ENCODE data around the gene MAP2. TPM values are rescaled to one million over a fixed set of nuclear protein-coding genes. Genes with fewer than 3 reads are reported as not detected.

MAP2 gene
- total RNA-seq, 2 experiments from 2014 or later = 0.10 TPM; not detected in 1

- Histone ChIP-seq H3K4me3 (ENCODE audit: low read depth, low read length, poor library complexity, severe bottlenecking) (no peak overlapping the region), H3K9me3 (ENCODE audit: low read length) (no peaks in the 10 kb centered on the region), H3K36me3 (ENCODE audit: insufficient read depth, low read length) (no peaks in the 10 kb centered on the region), H4K20me1 (ENCODE audit: insufficient read depth, low read length) (no peaks in the 10 kb centered on the region), H3K4me1 (ENCODE audit: insufficient read depth, low read length, poor library complexity, severe bottlenecking) (no peaks in the 10 kb centered on the region), H3K9me2 (ENCODE audit: insufficient read depth, low read length) (no peaks in the 10 kb centered on the region), H3K4me2 (ENCODE audit: low read length) (no peak overlapping the region), H3K27ac (ENCODE audit: low read depth, low read length, poor library complexity, severe bottlenecking) (no peak overlapping the region), H3K79me2 (ENCODE audit: insufficient read depth, low read depth, low read length) (no peaks in the 10 kb centered on the region), H2AFZ (ENCODE audit: low read length) (no peak overlapping the region)
- ChIA-PET POLR2A (interaction anchor here (1.0 kb wide), 1 partner anchor 11 kb away, joined by 3 read pairs; no protein-coding TSS in a partner anchor), CTCF (ENCODE audit: unreplicated experiment) (no interaction called here)
- TF ChIP-seq, protein P1, sequence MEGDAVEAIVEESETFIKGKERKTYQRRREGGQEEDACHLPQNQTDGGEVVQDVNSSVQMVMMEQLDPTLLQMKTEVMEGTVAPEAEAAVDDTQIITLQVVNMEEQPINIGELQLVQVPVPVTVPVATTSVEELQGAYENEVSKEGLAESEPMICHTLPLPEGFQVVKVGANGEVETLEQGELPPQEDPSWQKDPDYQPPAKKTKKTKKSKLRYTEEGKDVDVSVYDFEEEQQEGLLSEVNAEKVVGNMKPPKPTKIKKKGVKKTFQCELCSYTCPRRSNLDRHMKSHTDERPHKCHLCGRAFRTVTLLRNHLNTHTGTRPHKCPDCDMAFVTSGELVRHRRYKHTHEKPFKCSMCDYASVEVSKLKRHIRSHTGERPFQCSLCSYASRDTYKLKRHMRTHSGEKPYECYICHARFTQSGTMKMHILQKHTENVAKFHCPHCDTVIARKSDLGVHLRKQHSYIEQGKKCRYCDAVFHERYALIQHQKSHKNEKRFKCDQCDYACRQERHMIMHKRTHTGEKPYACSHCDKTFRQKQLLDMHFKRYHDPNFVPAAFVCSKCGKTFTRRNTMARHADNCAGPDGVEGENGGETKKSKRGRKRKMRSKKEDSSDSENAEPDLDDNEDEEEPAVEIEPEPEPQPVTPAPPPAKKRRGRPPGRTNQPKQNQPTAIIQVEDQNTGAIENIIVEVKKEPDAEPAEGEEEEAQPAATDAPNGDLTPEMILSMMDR (conservative IDR thresholded peaks at IDR 0.05; ENCODE audit: low read length) = no peak
- TF ChIP-seq EZH2phosphoT487 (IDR thresholded peaks at IDR 0.05; ENCODE audit: borderline replicate concordance, low read depth, low read length) = no peak
- no TSS peak for BruUV-seq (replicated peaks)
- intact Hi-C loops (cut with micrococcal nuclease; ENCODE audit: unreplicated experiment) = no loop called here
- no peak for DNase-seq (ENCODE audit: low spot score)
Measured at GRCh38 chr2:209726311-209726710, 302.5 kb downstream of the MAP2 start.

DNA sequence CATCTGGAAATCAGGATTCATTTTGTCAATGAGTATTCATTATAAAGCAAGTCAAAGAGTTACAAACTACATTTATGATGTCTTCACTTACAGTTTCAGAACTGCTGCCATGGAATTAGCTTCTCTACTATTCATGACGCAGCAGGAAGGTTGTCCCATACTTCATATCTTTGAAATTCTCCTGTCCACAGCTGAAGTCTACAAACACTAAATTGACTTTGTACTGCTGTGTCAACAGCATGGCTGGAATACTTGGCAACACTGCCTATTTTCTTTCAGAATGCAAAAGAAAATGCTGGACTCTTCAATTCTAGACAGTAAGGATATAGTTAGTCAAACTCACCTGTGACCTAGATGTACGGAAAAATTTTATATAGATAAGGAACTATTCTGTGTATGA lies 303.2 kb downstream of the MAP2 start:
- CTCF ChIA-PET (ENCODE audit: unreplicated experiment) = no interaction called here
- POLR2A ChIA-PET = interaction anchor here (1.0 kb wide), 1 partner anchor 12 kb away, joined by 3 read pairs; no protein-coding TSS in a partner anchor

GRCh38 chr2:209734805-209735204 lies 311.0 kb downstream of the MAP2 start:
- H3K79me2 ChIP-seq (ENCODE audit: insufficient read depth, low read depth, low read length) = no peaks in the 10 kb centered on the region
- no TSS peak for BruUV-seq (replicated peaks)
- H3K9me3 ChIP-seq (ENCODE audit: low read length) = no peaks in the 10 kb centered on the region
- intact Hi-C loops (cut with micrococcal nuclease; ENCODE audit: unreplicated experiment) = no loop called here
- H3K4me2 ChIP-seq (ENCODE audit: low read length) = no peak overlapping the region
- ChIA-PET CTCF (ENCODE audit: unreplicated experiment) (no interaction called here), POLR2A (interaction anchor here (0.9 to 1.2 kb wide), 2 partner anchors 20 to 54 kb away, joined by 3 read pairs; no protein-coding TSS in a partner anchor)
- H2AFZ ChIP-seq (ENCODE audit: low read length) = no peak overlapping the region
- no peak overlapping the region for H3K27ac ChIP-seq (ENCODE audit: low read depth, low read length, poor library complexity, severe bottlenecking)
- H3K36me3 ChIP-seq (ENCODE audit: insufficient read depth, low read length) = no peaks in the 10 kb centered on the region
- H3K4me3 ChIP-seq (ENCODE audit: low read depth, low read length, poor library complexity, severe bottlenecking) = no peak overlapping the region
- DNase-seq (ENCODE audit: low spot score) = no peak
- TF ChIP-seq EZH2phosphoT487 (IDR thresholded peaks at IDR 0.05; ENCODE audit: borderline replicate concordance, low read depth, low read length) = no peak
- TF ChIP-seq, protein P1 (conservative IDR thresholded peaks at IDR 0.05; ENCODE audit: low read length) = no peak
- H3K9me2 ChIP-seq (ENCODE audit: insufficient read depth, low read length) = no peaks in the 10 kb centered on the region
- H3K4me1 ChIP-seq (ENCODE audit: insufficient read depth, low read length, poor library complexity, severe bottlenecking) = no peaks in the 10 kb centered on the region
- no peaks in the 10 kb centered on the region for H4K20me1 ChIP-seq (ENCODE audit: insufficient read depth, low read length)

More for the DNA sequence above, 303.2 kb downstream of the MAP2 start:
- no TSS peak for BruUV-seq (replicated peaks)
- Histone ChIP-seq H2AFZ (ENCODE audit: low read length) (no peak overlapping the region), H3K4me1 (ENCODE audit: insufficient read depth, low read length, poor library complexity, severe bottlenecking) (no peaks in the 10 kb centered on the region), H4K20me1 (ENCODE audit: insufficient read depth, low read length) (no peaks in the 10 kb centered on the region), H3K9me3 (ENCODE audit: low read length) (no peaks in the 10 kb centered on the region), H3K79me2 (ENCODE audit: insufficient read depth, low read depth, low read length) (no peaks in the 10 kb centered on the region), H3K4me3 (ENCODE audit: low read depth, low read length, poor library complexity, severe bottlenecking) (no peak overlapping the region), H3K27ac (ENCODE audit: low read depth, low read length, poor library complexity, severe bottlenecking) (no peak overlapping the region), H3K9me2 (ENCODE audit: insufficient read depth, low read length) (no peaks in the 10 kb centered on the region), H3K36me3 (ENCODE audit: insufficient read depth, low read length) (no peaks in the 10 kb centered on the region), H3K4me2 (ENCODE audit: low read length) (no peak overlapping the region)
- no peak for TF ChIP-seq EZH2phosphoT487 (IDR thresholded peaks at IDR 0.05; ENCODE audit: borderline replicate concordance, low read depth, low read length)
- TF ChIP-seq, protein P1 (conservative IDR thresholded peaks at IDR 0.05; ENCODE audit: low read length) = no peak
- DNase-seq (ENCODE audit: low spot score) = no peak
- intact Hi-C loops (cut with micrococcal nuclease; ENCODE audit: unreplicated experiment) = no loop called here

Measured in OCI-LY7 (cell line).